ENCODE measurements around the gene TVP23A.

Gene TVP23A

GRCh38 chr16:10817963-10818941 is at the start of gene TVP23A:
Gene TVP23A (minus strand): TSS chr16:10818794. CDS start chr16:10818493, 301 bp downstream.
- no peak for DNase-seq (ENCODE audit: low spot score)

- no peak for DNase-seq (ENCODE audit: low spot score)
Observed at GRCh38 chr16:10868104-10868595, 49.6 kb upstream of the TVP23A start.

GRCh38 chr16:10867199-10867598 is 48.6 kb upstream of the TVP23A start:
- DNase-seq (ENCODE audit: low spot score) = no peak

GRCh38 chr16:10865991-10866966 is 47.7 kb upstream of the TVP23A start:
- no peak for DNase-seq (ENCODE audit: low spot score)

- DNase-seq (ENCODE audit: low spot score) = peak; percentile 35
Observed at GRCh38 chr16:10862438-10862837, 43.8 kb upstream of the TVP23A start.

- no peak for DNase-seq (ENCODE audit: low spot score)
Observed at GRCh38 chr16:10859658-10860057, 41.1 kb upstream of the TVP23A start.

- no peak for DNase-seq (ENCODE audit: low spot score)
Observed at GRCh38 chr16:10859020-10859419, 40.4 kb upstream of the TVP23A start.

- no peak for DNase-seq (ENCODE audit: low spot score)
Observed at GRCh38 chr16:10858203-10858602, 39.6 kb upstream of the TVP23A start.

- DNase-seq (ENCODE audit: low spot score) = no peak
Observed at GRCh38 chr16:10856042-10856441, 37.4 kb upstream of the TVP23A start.

GRCh38 chr16:10852948-10853347 is 34.4 kb upstream of the TVP23A start:
- DNase-seq (ENCODE audit: low spot score) = no peak

GRCh38 chr16:10852286-10852685 is 33.7 kb upstream of the TVP23A start:
- DNase-seq (ENCODE audit: low spot score) = no peak

- no peak for DNase-seq (ENCODE audit: low spot score)
Observed at GRCh38 chr16:10851512-10851911, 32.9 kb upstream of the TVP23A start.

GRCh38 chr16:10850478-10850850 is 31.9 kb upstream of the TVP23A start:
- no peak for DNase-seq (ENCODE audit: low spot score)

GRCh38 chr16:10849736-10850477 is 31.3 kb upstream of the TVP23A start:
- DNase-seq (ENCODE audit: low spot score) = no peak

GRCh38 chr16:10847176-10847575 is 28.6 kb upstream of the TVP23A start:
- no peak for DNase-seq (ENCODE audit: low spot score)

- no peak for DNase-seq (ENCODE audit: low spot score)
Observed at GRCh38 chr16:10846213-10846998, 27.8 kb upstream of the TVP23A start.

GRCh38 chr16:10840703-10841102 is 22.1 kb upstream of the TVP23A start:
- DNase-seq (ENCODE audit: low spot score) = no peak

- no peak for DNase-seq (ENCODE audit: low spot score)
Observed at GRCh38 chr16:10839279-10839666, 20.7 kb upstream of the TVP23A start.

GRCh38 chr16:10838621-10839278 is 20.2 kb upstream of the TVP23A start:
- no peak for DNase-seq (ENCODE audit: low spot score)

GRCh38 chr16:10836174-10836853 is 17.7 kb upstream of the TVP23A start:
- no peak for DNase-seq (ENCODE audit: low spot score)

All from GM03348 (cell line).